Subcutaneous abdominal adipose tissue (tissue), 5 donors: ENCODE results near the gene ASTN2.

Source experiments
- H3K27ac ChIP-seq: one replicate; pipeline ENCODE4 v1.7.0; 2013; ENCODE audit warnings: low read depth, mild to moderate bottlenecking, inconsistent platforms, low read length, moderate library complexity
- H3K27me3 ChIP-seq, 5 donors: one replicate each; pipeline ENCODE4 v1.7.0; 2013; ENCODE audit warnings: low read length in 5 of 5, inconsistent platforms in 1 of 5; ENCODE audit not compliant: control insufficient read depth in 5 of 5, insufficient read depth in 4 of 5
- H3K36me3 ChIP-seq, 5 donors: one replicate each; pipeline ENCODE4 v1.7.0; 2013; ENCODE audit warnings: low read length in 5 of 5; ENCODE audit not compliant: control insufficient read depth in 5 of 5, insufficient read depth in 5 of 5
- H3K4me1 ChIP-seq, 5 donors: one replicate each; pipeline ENCODE4 v1.7.0; 2013; ENCODE audit warnings: low read length in 5 of 5, mild to moderate bottlenecking in 3 of 5, moderate library complexity in 1 of 5; ENCODE audit not compliant: control insufficient read depth in 5 of 5, insufficient read depth in 5 of 5
- H3K4me3 ChIP-seq, 5 donors: one replicate each; pipeline ENCODE4 v1.7.0; 2013; ENCODE audit warnings: low read length in 5 of 5, low read depth in 1 of 5
- H3K9ac ChIP-seq, 5 donors: one replicate each; pipeline ENCODE4 v1.7.0; 2013; ENCODE audit warnings: low read length in 5 of 5, mild to moderate bottlenecking in 4 of 5, moderate library complexity in 3 of 5
- H3K9me3 ChIP-seq, 5 donors: one replicate each; pipeline ENCODE4 v1.7.0; 2013; ENCODE audit warnings: low read length in 5 of 5; ENCODE audit not compliant: control insufficient read depth in 5 of 5
- donor health status: healthy.
- donor health status: healthy.
- donor health status: healthy.
- donor health status: healthy.
- donor health status: healthy.

Gene ASTN2

DNA sequence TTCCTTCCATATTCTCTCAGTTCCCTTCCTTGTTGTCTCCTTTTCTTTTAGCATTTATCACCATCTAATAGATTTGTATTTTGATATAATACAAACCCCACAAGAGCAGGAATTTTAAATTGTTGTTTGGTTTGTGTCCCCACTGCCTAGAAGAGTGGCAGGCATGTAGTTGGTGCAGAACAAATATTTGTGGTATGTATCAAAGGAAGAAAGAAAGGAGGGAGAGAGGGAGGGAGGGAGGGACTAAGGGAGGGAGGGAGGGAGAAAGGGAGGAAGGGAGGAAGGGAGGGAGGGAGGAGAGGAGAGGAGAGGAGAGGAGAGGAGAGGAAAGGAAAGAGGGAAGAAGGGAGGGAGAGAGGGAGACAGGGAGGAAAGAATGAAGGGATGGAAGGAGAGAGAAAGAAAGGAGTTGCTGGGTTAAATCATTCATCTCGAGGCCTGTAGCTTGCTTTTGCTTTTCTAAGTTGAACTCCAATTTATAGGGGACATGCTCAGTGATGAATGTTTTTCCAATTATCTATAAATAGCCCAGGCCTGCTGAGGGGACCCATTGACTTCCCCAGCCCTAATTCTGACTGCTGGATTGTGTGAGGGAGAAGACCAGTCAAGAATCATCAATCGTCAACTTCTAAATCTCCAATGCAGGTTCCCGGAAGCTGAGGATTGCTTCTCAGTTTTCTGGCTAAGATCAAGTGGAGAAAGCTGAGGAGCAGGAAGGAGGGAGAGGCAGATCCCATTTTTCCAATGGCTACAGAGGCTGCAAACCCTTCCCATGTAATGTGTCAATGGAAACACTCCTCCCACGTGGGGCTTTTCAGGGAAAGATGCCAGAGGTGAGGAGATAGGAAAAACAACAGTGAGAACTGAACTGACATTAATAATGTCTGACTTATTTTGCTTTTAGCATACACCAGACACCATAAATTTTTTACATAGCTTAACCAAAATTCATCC, 320.7 kb downstream of the ASTN2 start:
- H3K9ac ChIP-seq = no peak overlapping the region
- H3K9me3 ChIP-seq = no peaks in the 10 kb centered on the region
- H3K27me3 ChIP-seq = no peaks in the 10 kb centered on the region
- no peak overlapping the region for H3K4me3 ChIP-seq
- no peaks in the 10 kb centered on the region for H3K36me3 ChIP-seq
- no peaks in the 10 kb centered on the region for H3K4me1 ChIP-seq
- H3K27ac ChIP-seq = no peak overlapping the region

DNA sequence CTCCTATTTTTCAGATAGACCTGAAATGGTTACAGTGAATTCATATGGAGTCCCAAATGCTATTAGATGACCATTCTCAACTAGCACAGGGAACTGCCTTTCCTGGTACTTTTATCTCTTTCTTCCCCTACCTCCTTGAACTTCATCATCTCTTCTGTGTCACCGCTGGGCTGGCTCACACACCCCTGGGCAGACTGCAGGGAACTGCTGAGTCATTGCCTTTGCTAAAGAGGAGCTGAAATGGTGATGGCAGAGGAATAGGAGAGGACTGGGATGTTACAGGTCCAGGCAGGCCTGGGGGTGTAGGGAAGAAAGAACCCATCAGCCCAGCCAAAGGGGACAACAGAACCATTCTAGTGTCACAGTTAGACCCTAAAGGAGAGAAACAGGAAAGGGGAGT, 322.3 kb downstream of the ASTN2 start:
- Histone ChIP-seq H3K27ac (no peak overlapping the region), H3K36me3 (no peaks in the 10 kb centered on the region), H3K9ac (no peak overlapping the region), H3K9me3 (no peaks in the 10 kb centered on the region), H3K4me3 (no peak overlapping the region), H3K4me1 (no peaks in the 10 kb centered on the region), H3K27me3 (no peaks in the 10 kb centered on the region)

DNA sequence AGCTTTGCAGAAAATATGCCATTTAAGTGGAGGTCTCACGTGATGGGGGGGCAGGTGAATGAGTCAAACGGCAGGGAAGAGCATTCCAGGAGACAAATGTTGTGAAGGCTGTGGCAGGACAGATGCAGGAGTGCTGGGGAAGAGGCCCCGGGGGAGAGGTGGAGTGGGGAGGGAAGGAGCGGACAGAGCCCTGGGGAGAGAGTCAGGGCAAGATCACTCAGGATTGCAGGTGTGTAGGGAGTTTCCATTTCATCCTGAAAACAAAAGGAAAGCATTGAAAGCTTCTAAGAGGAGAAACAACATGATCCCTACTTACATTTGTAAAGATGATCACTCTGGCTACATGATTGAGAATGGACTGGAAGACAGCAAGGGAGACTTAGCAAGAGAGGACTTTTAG, 323.3 kb downstream of the ASTN2 start:
- Histone ChIP-seq H3K27ac (no peak overlapping the region), H3K9me3 (no peaks in the 10 kb centered on the region), H3K36me3 (no peaks in the 10 kb centered on the region), H3K4me1 (no peaks in the 10 kb centered on the region), H3K4me3 (no peak overlapping the region), H3K9ac (no peak overlapping the region), H3K27me3 (no peaks in the 10 kb centered on the region)

DNA sequence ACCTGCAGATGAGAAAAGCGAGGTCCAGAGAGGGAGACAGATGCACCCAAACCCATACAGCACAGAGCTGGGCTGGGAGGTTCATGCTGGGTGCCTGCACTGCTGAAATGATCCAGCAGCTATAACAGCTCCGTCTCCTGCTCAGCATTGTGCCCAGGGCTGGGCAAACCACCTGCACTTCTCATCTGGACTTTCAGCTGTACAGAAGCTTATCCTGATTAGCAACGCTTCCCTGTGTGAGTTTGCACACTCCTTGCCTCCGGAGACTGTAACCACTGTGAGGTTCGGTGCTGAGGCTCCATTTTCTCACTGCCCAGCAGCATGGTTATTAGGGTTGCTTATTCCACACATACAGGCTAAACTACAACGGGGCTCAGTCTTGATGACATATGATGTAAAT, 326.1 kb downstream of the ASTN2 start:
- Histone ChIP-seq H3K9me3 (no peaks in the 10 kb centered on the region), H3K27ac (no peak overlapping the region), H3K4me3 (no peak overlapping the region), H3K4me1 (no peaks in the 10 kb centered on the region), H3K9ac (no peak overlapping the region), H3K36me3 (no peaks in the 10 kb centered on the region), H3K27me3 (no peaks in the 10 kb centered on the region)

DNA sequence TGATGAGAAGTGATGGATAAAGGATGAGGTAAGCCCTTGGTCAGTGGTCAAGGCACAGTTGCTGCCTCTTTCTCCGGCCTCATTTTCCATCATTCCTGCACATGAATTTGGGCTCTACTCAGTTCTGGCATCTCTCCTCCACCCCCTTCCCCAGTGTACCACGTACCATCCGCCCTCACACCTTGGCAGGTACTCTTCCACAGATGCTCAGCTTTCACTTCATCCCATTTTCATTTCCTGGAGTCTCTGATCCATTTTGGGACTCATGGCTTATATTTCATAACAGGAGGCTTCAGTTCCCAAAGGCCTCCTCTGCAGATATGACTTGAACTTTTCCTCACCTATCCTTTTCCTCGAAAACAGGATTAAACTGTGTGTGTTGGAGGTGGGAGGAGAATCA, 326.7 kb downstream of the ASTN2 start:
- Histone ChIP-seq H3K9ac (no peak overlapping the region), H3K4me1 (no peaks in the 10 kb centered on the region), H3K27ac (no peak overlapping the region), H3K27me3 (no peaks in the 10 kb centered on the region), H3K36me3 (no peaks in the 10 kb centered on the region), H3K9me3 (no peaks in the 10 kb centered on the region), H3K4me3 (no peak overlapping the region)

DNA sequence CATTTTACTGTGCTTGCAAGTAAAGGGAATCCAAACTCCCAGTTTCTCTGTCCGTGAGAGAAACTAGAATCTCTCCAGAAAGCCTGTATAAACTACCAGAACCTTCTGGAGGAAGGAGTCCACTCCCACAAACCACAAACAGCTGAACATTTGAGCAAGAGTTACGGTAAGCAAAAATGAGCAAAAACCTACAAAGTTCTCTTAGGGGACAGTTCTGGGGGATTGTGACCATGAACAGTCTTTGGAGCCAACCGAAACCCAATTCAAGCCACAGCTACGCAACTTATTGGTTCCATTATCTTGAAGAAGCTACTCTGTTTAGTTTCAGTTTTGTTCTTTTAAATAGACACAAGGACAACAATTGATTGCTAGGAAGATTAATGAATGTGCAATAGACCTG, 330.6 kb downstream of the ASTN2 start:
- H3K4me1 ChIP-seq = no peaks in the 10 kb centered on the region
- H3K36me3 ChIP-seq = no peaks in the 10 kb centered on the region
- no peak overlapping the region for H3K4me3 ChIP-seq
- no peak overlapping the region for H3K9ac ChIP-seq
- H3K9me3 ChIP-seq = no peaks in the 10 kb centered on the region
- no peaks in the 10 kb centered on the region for H3K27me3 ChIP-seq
- no peak overlapping the region for H3K27ac ChIP-seq

DNA sequence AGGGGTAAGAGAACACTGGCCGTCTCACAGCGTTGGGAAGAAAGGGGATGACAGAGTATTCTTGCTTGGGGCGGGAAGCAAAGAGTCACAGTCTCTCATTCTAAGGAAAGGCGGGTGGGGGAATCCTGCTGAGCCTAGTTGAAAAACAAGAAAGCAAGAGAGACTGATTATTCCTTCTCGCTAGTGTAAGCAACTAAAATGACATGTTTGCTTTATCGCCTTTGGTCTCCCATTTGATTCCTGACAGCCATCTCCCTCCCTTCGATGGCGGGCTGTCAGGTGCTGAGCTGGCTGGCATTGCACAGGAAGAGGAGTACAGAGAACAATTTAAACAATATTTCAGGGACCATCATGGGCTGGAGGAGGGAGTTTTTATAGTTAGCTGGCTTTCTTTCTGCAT, 331.3 kb downstream of the ASTN2 start:
- H3K4me1 ChIP-seq = no peaks in the 10 kb centered on the region
- no peak overlapping the region for H3K4me3 ChIP-seq
- H3K36me3 ChIP-seq = no peaks in the 10 kb centered on the region
- H3K27me3 ChIP-seq = no peaks in the 10 kb centered on the region
- H3K9me3 ChIP-seq = no peaks in the 10 kb centered on the region
- no peak overlapping the region for H3K27ac ChIP-seq
- H3K9ac ChIP-seq = no peak overlapping the region

DNA sequence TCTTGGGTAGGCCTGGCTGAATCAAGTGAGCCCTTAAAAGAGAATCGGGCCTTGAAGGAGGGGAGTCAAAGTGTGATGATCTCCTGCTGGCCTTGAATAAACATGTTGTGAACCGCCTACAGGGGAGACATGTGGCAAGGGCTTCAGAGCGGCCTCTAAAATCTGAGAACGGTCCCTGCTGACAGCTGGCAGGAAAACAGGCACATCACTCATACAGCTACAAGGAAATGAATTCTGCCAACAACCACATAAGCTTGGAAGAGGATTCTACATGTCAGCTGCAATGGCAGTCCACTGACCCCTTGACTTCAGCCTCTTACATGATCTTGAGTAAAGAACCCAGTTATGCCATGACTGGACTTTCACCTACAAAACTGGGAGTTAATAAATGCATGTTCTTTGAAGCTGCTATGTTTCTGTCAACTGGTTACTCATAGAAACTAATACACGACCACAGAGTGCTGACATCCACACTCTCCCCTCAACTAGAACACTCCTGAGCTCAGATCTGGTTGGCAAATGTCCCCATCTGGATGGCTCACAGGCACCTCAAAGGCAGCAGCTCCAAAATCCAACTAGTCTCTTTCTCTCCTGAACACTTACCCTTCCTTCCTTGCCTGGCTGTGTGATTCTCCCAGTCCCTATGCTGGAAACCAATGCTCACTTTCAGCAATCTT, 333.1 kb downstream of the ASTN2 start:
- Histone ChIP-seq H3K9me3 (no peaks in the 10 kb centered on the region), H3K9ac (no peak overlapping the region), H3K4me3 (no peak overlapping the region), H3K27me3 (no peaks in the 10 kb centered on the region), H3K36me3 (no peaks in the 10 kb centered on the region), H3K4me1 (no peaks in the 10 kb centered on the region), H3K27ac (no peak overlapping the region)

DNA sequence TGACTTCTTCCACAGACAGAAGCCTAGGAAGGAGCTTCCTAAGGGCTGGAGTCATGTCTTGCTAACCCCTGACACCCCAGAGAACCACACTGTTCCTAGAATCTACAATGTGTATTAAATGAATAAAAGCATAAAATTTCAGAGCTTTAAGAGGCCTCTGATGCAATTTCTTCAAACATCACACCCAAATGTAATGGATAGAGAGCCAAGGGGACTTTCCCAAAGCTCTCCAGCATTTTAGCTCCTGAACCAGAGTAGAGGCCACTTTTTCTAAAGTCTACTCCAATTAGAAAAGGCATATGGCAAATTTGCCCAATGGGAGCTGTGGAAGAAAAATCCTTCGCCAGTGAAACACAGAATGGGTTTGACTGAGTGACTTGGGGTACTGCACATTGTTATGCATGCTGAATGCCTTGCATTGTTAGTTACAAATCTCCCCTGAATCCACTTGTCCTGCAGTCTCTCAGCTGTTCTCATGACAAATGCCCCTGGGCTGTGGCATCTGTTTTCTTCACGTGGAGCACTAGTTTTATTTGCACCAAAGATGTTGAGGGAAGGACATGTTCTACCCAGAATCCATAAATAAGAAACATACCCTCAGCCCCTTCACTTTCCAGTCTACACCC, 334.0 kb downstream of the ASTN2 start:
- H3K9ac ChIP-seq = no peak overlapping the region
- no peak overlapping the region for H3K27ac ChIP-seq
- no peak overlapping the region for H3K4me3 ChIP-seq
- H3K36me3 ChIP-seq = no peaks in the 10 kb centered on the region
- no peaks in the 10 kb centered on the region for H3K4me1 ChIP-seq
- no peaks in the 10 kb centered on the region for H3K27me3 ChIP-seq
- H3K9me3 ChIP-seq = no peaks in the 10 kb centered on the region
